Trophoblast cell (in vitro differentiated cells and primary cell): Measurements from ENCODE around the gene TFB2M.

Source experiments
- DNase-seq, 2 donors: peaks; one replicate each; pipeline ENCODE4 v3.0.0-alpha.2; 2016
- H2AFZ ChIP-seq: 2 replicates; pipeline ENCODE4 v1.6.1; 2013; ENCODE audit warnings: low read length, moderate library complexity, mild to moderate bottlenecking; ENCODE audit not compliant: insufficient read depth, poor library complexity
- H2AK5ac ChIP-seq: 2 replicates; pipeline ENCODE4 v1.6.1; 2013; ENCODE audit warnings: mild to moderate bottlenecking, low read length
- H2BK120ac ChIP-seq: 2 replicates; pipeline ENCODE4 v1.6.1; 2013; ENCODE audit warnings: low read length, mild to moderate bottlenecking, moderate library complexity; ENCODE audit not compliant: insufficient read depth, poor library complexity
- H2BK12ac ChIP-seq: 2 replicates; pipeline ENCODE4 v1.6.1; 2013; ENCODE audit warnings: mild to moderate bottlenecking, low read length, moderate library complexity
- H2BK5ac ChIP-seq: 2 replicates; pipeline ENCODE4 v1.6.1; 2013; ENCODE audit warnings: low read length, low read depth, moderate library complexity, mild to moderate bottlenecking; ENCODE audit not compliant: poor library complexity
- H3K14ac ChIP-seq: 2 replicates; pipeline ENCODE4 v1.6.1; 2013; ENCODE audit warnings: mild to moderate bottlenecking, low read length
- H3K18ac ChIP-seq: 2 replicates; pipeline ENCODE4 v1.6.1; 2013; ENCODE audit warnings: mild to moderate bottlenecking, low read length
- H3K23ac ChIP-seq: 2 replicates; pipeline ENCODE4 v1.6.1; 2013; ENCODE audit warnings: low read length
- H3K27ac ChIP-seq: 2 replicates; pipeline ENCODE4 v1.5.1; 2013; ENCODE audit warnings: low read depth, mild to moderate bottlenecking, inconsistent platforms, low read length, moderate library complexity
- H3K27me3 ChIP-seq: 2 replicates; pipeline ENCODE4 v1.6.1; 2013; ENCODE audit warnings: inconsistent platforms, mild to moderate bottlenecking, low read length, moderate library complexity; ENCODE audit not compliant: insufficient read depth
- H3K36me3 ChIP-seq, 2 experiments: 1 replicate in 1 of 2; 2 replicates in 1 of 2; pipeline ENCODE4 v1.6.1; 2013; ENCODE audit warnings: low read length in 2 of 2, mild to moderate bottlenecking in 2 of 2, moderate library complexity in 1 of 2; ENCODE audit not compliant: insufficient read depth in 2 of 2, control insufficient read depth in 1 of 2
- H3K4ac ChIP-seq: 2 replicates; pipeline ENCODE4 v1.6.1; 2013; ENCODE audit warnings: low read depth, mild to moderate bottlenecking, low read length, moderate library complexity
- H3K4me1 ChIP-seq, 2 experiments: 1 replicate in 1 of 2; 2 replicates in 1 of 2; pipeline ENCODE4 v1.6.1; 2013; ENCODE audit warnings: low read length in 2 of 2, mild to moderate bottlenecking in 2 of 2, moderate library complexity in 1 of 2; ENCODE audit not compliant: insufficient read depth in 2 of 2, control insufficient read depth in 1 of 2
- H3K4me2 ChIP-seq: 2 replicates; pipeline ENCODE4 v1.6.1; 2013; ENCODE audit warnings: inconsistent platforms, mild to moderate bottlenecking, low read length, moderate library complexity
- H3K4me3 ChIP-seq: 2 replicates; pipeline ENCODE4 v1.5.1; 2013; ENCODE audit warnings: mild to moderate bottlenecking, low read depth, low read length, inconsistent platforms
- H3K79me1 ChIP-seq: one replicate; pipeline ENCODE4 v1.6.1; 2013; ENCODE audit warnings: low read length
- H3K79me2 ChIP-seq: 2 replicates; pipeline ENCODE4 v1.6.1; 2013; ENCODE audit warnings: low read length, mild to moderate bottlenecking; ENCODE audit not compliant: control insufficient read depth, insufficient read depth, poor library complexity
- H3K9ac ChIP-seq: 2 replicates; pipeline ENCODE4 v1.6.1; 2013; ENCODE audit warnings: mild to moderate bottlenecking, low read length
- H3K9me3 ChIP-seq: 2 replicates; pipeline ENCODE4 v1.6.1; 2013; ENCODE audit warnings: low read depth, mild to moderate bottlenecking, control low read depth, inconsistent platforms, low read length; ENCODE audit not compliant: insufficient read depth
- H4K12ac ChIP-seq: 2 replicates; pipeline ENCODE4 v1.6.1; 2013; ENCODE audit warnings: low read depth, mild to moderate bottlenecking, low read length, moderate library complexity
- H4K8ac ChIP-seq: 2 replicates; pipeline ENCODE4 v1.6.1; 2013; ENCODE audit warnings: low read depth, mild to moderate bottlenecking, low read length, moderate library complexity
- H4K91ac ChIP-seq: one replicate; pipeline ENCODE4 v1.6.1; 2013; ENCODE audit warnings: low read depth, mild to moderate bottlenecking, low read length, moderate library complexity
- WGBS: extraction: QIAGEN DNeasy Blood & Tissue Kit; methylation state at CpG from one replicate; pipeline ENCODE4 v1.1.7; 2013; ENCODE audit warnings: missing lambda C conversion rate; ENCODE audit not compliant: insufficient read length, insufficient coverage; ENCODE audit errors: extremely low coverage; 5-methylcytosine and 5-hydroxymethylcytosine counted together

TFB2M gene

GRCh38 chr1:246513619-246514343, 52.3 kb downstream of the TFB2M start:
- H3K79me2 ChIP-seq: no peaks in the 10 kb centered on the region
- no peak overlapping the region for H3K4ac ChIP-seq
- H3K27me3 ChIP-seq: no peaks in the 10 kb centered on the region
- no peak overlapping the region for H4K8ac ChIP-seq
- no peak overlapping the region for H2BK120ac ChIP-seq
- H4K12ac ChIP-seq: no peak overlapping the region
- H3K4me1 ChIP-seq: no peaks in the 10 kb centered on the region
- H2AK5ac ChIP-seq: no peak overlapping the region
- H4K91ac ChIP-seq: no peak overlapping the region
- no peak overlapping the region for H3K27ac ChIP-seq
- no peaks in the 10 kb centered on the region for H3K79me1 ChIP-seq
- H3K9ac ChIP-seq: no peak overlapping the region
- no peaks in the 10 kb centered on the region for H3K36me3 ChIP-seq
- H3K4me2 ChIP-seq: no peak overlapping the region
- H2BK5ac ChIP-seq: no peak overlapping the region
- no peak overlapping the region for H3K4me3 ChIP-seq
- H3K9me3 ChIP-seq: peaks cover 52% of the 10 kb centered on the region
- H2BK12ac ChIP-seq: no peak overlapping the region
- WGBS: no CpG with 5 or more reads among the region's 7 CpGs
- DNase-seq: no peak
- H3K18ac ChIP-seq: no peak overlapping the region
- no peak overlapping the region for H3K23ac ChIP-seq
- H2AFZ ChIP-seq: no peak overlapping the region
- H3K14ac ChIP-seq: no peak overlapping the region

GRCh38 chr1:246513041-246513440, 53.0 kb downstream of the TFB2M start:
- Histone ChIP-seq H4K8ac (no peak overlapping the region), H3K9me3 (peaks cover 45% of the 10 kb centered on the region), H3K9ac (no peak overlapping the region), H3K79me1 (no peaks in the 10 kb centered on the region), H3K79me2 (no peaks in the 10 kb centered on the region), H3K4ac (no peak overlapping the region), H3K4me3 (peak overlapping the region; percentile 43), H4K12ac (no peak overlapping the region), H2AK5ac (no peak overlapping the region), H4K91ac (no peak overlapping the region), H3K4me1 (no peaks in the 10 kb centered on the region), H3K36me3 (no peaks in the 10 kb centered on the region), H2BK120ac (no peak overlapping the region), H3K4me2 (no peak overlapping the region), H3K27ac (no peak overlapping the region), H2BK12ac (no peak overlapping the region), H2BK5ac (no peak overlapping the region), H3K27me3 (no peaks in the 10 kb centered on the region), H3K14ac (no peak overlapping the region), H3K23ac (no peak overlapping the region), H3K18ac (no peak overlapping the region), H2AFZ (no peak overlapping the region)
- WGBS: no CpG with 5 or more reads among the region's 5 CpGs
- no peak for DNase-seq

- no peak for DNase-seq
- no peak overlapping the region for H2AFZ ChIP-seq
- WGBS: no CpG with 5 or more reads among the region's 10 CpGs
- H3K9me3 ChIP-seq: peaks cover 41% of the 10 kb centered on the region
- H3K18ac ChIP-seq: no peak overlapping the region
- H3K79me2 ChIP-seq: no peaks in the 10 kb centered on the region
- H3K36me3 ChIP-seq: no peaks in the 10 kb centered on the region
- peaks cover 0 to under 1% of the 10 kb centered on the region in 2 experiments for H3K4me1 ChIP-seq
- H2BK12ac ChIP-seq: no peak overlapping the region
- no peak overlapping the region for H2BK120ac ChIP-seq
- H4K12ac ChIP-seq: no peak overlapping the region
- no peak overlapping the region for H3K14ac ChIP-seq
- no peaks in the 10 kb centered on the region for H3K27me3 ChIP-seq
- H3K4ac ChIP-seq: no peak overlapping the region
- no peak overlapping the region for H3K4me2 ChIP-seq
- H3K27ac ChIP-seq: no peak overlapping the region
- H3K23ac ChIP-seq: no peak overlapping the region
- no peak overlapping the region for H4K8ac ChIP-seq
- no peaks in the 10 kb centered on the region for H3K79me1 ChIP-seq
- H2AK5ac ChIP-seq: no peak overlapping the region
- no peak overlapping the region for H3K4me3 ChIP-seq
- no peak overlapping the region for H3K9ac ChIP-seq
- H4K91ac ChIP-seq: no peak overlapping the region
- no peak overlapping the region for H2BK5ac ChIP-seq
Measured at GRCh38 chr1:246512635-246513034, 53.4 kb downstream of the TFB2M start.

GRCh38 chr1:246512230-246512629, 53.8 kb downstream of the TFB2M start:
- Histone ChIP-seq H3K79me2 (no peaks in the 10 kb centered on the region), H3K14ac (no peak overlapping the region), H2BK120ac (no peak overlapping the region), H3K4ac (no peak overlapping the region), H2BK5ac (no peak overlapping the region), H3K36me3 (no peaks in the 10 kb centered on the region), H3K79me1 (no peaks in the 10 kb centered on the region), H3K27ac (no peak overlapping the region), H4K8ac (no peak overlapping the region), H3K9ac (no peak overlapping the region), H3K4me2 (no peak overlapping the region), H3K9me3 (peaks cover 37% of the 10 kb centered on the region), H2BK12ac (no peak overlapping the region), H2AFZ (no peak overlapping the region), H4K12ac (no peak overlapping the region), H4K91ac (no peak overlapping the region), H3K27me3 (no peaks in the 10 kb centered on the region), H3K4me3 (no peak overlapping the region), H3K18ac (no peak overlapping the region), H3K4me1 (peaks cover 0 to 4% of the 10 kb centered on the region in 2 experiments), H3K23ac (no peak overlapping the region), H2AK5ac (no peak overlapping the region)
- WGBS: no CpG with 5 or more reads among the region's 7 CpGs
- no peak for DNase-seq
